Medulla oblongata (tissue), 1 donor: ENCODE measurements around the gene XPOT.

ENCODE experiments used
- DNase-seq: peaks from one replicate; pipeline ENCODE4 v3.0.0-alpha.2; 2015; ENCODE audit errors: extremely low spot score

XPOT gene

GRCh38 chr12:64418209-64418608 lies 14.0 kb downstream of the XPOT start:
- DNase-seq: no peak

DNA sequence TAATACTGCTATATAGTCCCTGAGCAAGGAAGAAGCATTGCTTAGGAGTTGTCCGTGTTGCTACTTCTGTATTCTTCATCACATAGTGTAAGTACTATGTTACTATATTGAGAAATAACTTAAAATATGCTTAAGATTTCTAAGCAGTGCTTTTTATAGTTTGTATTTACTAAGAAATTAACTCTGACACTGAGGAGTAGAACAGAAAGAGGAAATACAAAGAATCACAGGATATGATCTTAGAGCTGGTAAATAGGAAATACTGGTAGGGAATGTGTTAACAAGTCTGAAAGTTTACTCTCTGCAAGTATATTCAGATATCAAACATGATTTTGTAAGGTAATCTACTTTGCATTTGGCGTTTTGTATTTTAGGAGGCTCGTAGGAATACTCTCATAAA lies 15.5 kb downstream of the XPOT start:
- no peak for DNase-seq

- DNase-seq: no peak
Observed at GRCh38 chr12:64427988-64428387, 23.8 kb downstream of the XPOT start.

- DNase-seq: no peak
Observed at GRCh38 chr12:64428956-64429355, 24.8 kb downstream of the XPOT start.

GRCh38 chr12:64430886-64431285 lies 26.7 kb downstream of the XPOT start:
- DNase-seq: no peak

DNA sequence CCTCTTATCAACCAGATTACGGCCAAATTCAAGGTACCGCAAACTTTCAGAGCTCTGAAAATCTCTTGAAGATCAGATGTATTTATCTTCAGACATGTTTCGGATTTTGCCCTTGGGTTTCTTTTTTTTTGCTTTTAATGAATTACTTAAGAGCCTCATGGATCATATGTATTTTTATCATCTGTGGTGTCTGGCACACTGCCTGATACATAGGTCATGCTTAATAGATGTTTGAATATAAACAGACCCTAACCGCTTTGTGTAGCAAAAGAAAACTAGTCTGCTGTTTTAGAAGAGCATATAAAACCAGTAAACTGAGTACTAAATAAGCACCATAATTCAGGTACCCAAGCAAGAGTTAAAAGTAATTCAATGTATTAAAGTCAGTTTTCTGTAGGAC lies 27.6 kb downstream of the XPOT start:
- no peak for DNase-seq

DNA sequence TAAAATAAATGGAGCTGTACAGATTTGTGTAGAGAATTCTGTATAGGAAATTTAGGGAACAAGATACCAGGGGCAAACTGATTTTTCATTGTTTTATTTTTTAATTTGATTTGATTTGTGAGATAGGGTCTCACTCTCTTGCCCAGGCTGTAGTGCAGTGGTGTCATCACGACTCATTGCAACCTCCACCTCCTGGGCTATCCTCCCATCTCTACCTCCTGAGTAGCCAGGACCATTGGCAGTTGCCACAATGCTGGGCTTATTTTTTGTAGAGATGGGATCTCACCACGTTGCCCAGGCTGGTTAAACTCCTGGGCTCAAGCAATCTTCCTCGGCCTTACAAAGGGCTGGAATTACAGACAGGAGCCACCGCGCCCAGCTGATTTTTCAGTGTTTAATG lies 29.7 kb downstream of the XPOT start:
- no peak for DNase-seq

GRCh38 chr12:64440100-64440499 lies 35.9 kb downstream of the XPOT start:
- DNase-seq: no peak

- no peak for DNase-seq
Observed at GRCh38 chr12:64445490-64445889, 41.3 kb downstream of the XPOT start.

DNA sequence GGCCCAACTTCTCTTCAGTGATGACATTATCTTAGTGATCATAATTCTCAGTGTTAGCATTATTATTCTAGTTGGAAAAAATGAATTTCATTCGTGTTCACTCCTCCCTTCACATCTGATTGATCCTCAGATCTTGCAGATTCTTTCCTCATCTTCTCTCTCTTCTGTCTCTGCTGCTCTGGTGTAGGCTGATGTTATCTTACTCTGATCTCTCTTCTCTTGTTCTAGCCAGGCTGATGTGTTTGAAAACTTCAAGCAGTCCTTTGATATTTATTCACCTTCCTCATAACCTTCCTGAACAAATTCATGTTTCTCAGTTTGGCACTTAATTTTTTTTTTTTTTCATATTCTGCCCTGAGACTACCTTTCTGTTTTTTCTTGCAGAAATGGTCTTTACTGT lies 42.1 kb downstream of the XPOT start:
- DNase-seq: no peak

DNA sequence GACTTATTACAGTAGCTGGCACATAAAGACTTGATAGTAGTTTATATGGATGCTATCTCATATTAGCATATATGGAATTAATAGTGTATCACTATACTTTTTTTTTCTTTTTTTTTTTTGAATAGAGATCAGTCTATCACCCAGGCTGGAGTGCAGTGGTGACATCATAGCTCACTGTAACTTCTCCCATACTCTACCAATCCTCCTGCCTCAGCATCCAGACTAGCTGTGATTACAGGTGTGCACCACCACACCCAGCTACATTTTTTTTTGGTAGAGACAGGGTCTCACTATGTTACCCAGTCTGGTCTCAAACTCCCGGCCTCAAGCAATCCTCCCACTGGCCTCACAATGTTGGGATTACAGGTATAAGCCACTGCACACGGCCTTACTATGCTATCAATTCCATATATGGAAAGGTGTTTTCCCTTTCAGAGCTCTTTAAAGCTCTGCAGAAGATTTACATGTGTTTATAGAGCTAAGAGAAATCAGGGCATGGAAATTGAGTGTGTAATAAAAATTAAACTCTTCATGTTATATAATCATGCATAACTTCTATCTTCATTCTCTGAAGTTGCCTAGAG lies 46.0 kb downstream of the XPOT start:
- no peak for DNase-seq

- DNase-seq: peak; percentile 69
Observed at GRCh38 chr12:64450711-64451486, 46.7 kb downstream of the XPOT start.

DNA sequence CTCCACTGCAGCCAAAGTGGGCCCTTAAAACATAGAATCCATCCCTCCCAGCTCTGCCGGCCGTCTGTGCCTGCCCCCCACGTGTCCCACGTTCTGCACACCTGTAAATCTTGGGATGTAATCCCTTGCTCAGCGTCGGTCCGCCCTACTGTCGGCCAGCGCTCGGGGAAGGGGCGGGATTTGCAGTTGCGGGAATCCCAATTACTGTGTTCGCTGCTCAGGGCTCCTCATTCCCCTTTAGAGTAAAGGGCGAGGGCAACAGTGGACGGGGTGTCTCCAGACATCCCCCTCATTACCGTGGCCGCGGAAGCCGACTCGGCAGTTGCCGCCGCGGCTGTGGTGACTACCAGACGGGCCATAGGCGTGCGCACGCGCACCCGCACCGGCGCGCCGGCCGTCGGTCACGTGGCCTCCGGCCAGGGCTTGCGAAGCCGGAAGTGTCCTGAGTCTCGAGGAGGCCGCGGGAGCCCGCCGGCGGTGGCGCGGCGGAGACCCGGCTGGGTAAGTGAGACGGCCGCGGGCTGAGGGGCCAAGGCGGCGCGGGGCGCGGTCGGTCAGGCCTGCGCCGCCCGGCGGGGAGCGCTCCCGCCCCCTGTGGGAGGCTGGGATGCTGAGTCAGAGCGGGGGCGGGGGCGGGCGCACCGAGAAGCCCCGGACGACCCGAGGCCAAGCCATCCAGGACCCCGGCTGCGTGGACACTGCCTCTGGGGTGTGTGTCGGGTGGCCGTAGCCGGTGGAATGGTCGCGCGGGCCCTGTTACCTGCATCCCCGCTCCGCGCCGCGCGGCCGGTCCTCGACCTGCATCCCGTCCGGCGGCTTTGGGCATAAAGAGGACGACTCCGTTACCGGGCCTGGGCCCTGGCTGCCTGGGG lies 47.7 kb downstream of the XPOT start, which contains the start of gene TBK1:
Gene TBK1 (plus strand): TSS at position 434 of the 872 bp plus-strand sequence. CDS start 3,751 bp downstream, outside the sequence.
- peak; percentile 90 for DNase-seq

- peak; percentile 55 for DNase-seq
Observed at GRCh38 chr12:64452559-64453329, 48.6 kb downstream of the XPOT start.

DNA sequence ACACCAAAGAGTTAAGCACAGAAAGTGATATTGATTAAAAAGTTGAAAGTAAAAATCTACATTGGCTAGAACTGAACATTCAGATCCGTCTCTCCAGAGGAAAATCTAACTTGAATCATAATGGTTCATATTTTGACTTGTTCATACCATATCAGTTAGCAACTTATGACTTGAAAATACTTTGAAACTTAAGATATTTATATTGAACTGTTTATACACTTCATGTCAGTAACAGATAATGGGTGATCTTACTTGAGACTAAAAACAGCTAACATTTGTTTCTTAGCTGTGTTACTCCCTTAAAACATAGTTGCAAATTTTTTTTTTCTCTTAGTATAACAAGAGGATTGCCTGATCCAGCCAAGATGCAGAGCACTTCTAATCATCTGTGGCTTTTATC lies 51.3 kb downstream of the XPOT start:
- DNase-seq: no peak

DNA sequence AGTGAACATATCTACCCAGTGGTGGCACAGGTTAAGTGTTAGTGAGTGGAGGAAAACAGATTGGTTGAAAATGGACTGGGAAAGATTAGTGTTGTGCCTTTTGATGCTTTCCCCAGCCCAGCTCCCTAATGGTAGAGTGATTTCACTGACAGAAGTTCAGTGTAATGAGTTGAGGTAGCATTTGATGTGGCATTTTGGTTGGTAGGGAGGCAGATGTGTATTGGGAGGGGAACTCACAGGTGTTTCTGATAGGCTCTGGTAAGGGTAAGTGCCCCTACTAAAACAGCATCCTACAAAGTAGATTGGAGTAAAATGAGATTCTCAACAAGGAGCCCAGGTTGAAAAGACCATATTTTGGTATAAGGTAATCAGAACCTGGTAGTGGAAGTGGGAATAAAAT lies 51.9 kb downstream of the XPOT start:
- no peak for DNase-seq

GRCh38 chr12:64457032-64457431 lies 52.8 kb downstream of the XPOT start:
- peak; percentile 21 for DNase-seq

GRCh38 chr12:64457466-64457865 lies 53.3 kb downstream of the XPOT start:
- DNase-seq: no peak

GRCh38 chr12:64457923-64458322 lies 53.7 kb downstream of the XPOT start:
- DNase-seq: no peak

- DNase-seq: peak; percentile 33
Observed at GRCh38 chr12:64459394-64459891, 55.3 kb downstream of the XPOT start.

- no peak for DNase-seq
Observed at GRCh38 chr12:64461634-64462414, 57.6 kb downstream of the XPOT start.
